HCT116 (cell line): ENCODE measurements around the gene ALX3.

Source experiments
- CEBPB ChIP-seq: IDR thresholded peaks from 2 replicates; pipeline ENCODE4 v1.6.1; 2012; ENCODE audit warnings: low read depth
- EGR1 ChIP-seq: IDR thresholded peaks from 2 replicates; pipeline ENCODE4 v1.6.1; 2012; ENCODE audit warnings: low read depth
- ELF1 ChIP-seq: IDR thresholded peaks from 2 replicates; pipeline ENCODE4 v1.6.1; 2012; ENCODE audit warnings: low read depth, borderline replicate concordance
- POLR2A ChIP-seq: IDR thresholded peaks from 2 replicates; pipeline ENCODE4 v1.7.0; 2011; ENCODE audit warnings: borderline replicate concordance; ENCODE audit not compliant: insufficient read depth, insufficient read length; ENCODE audit errors: extremely low read depth
- RAD21 ChIP-seq: IDR thresholded peaks from 2 replicates; pipeline ENCODE4 v1.6.1; 2012; ENCODE audit warnings: low read depth, mild to moderate bottlenecking
- ZNF274 ChIP-seq: fragments of 200-500 bp; sonication (Bioruptor generic); IDR thresholded peaks from 2 replicates; pipeline ENCODE4 v1.6.1; 2014; ENCODE audit warnings: mild to moderate bottlenecking, low read depth, low read length, inconsistent platforms
- TF ChIP-seq, protein P1 (sequence below), 3 experiments: fragments of 200-600 bp in 1 of 3; sonication (generic) in 1 of 3; IDR thresholded peaks in 2 of 3; conservative IDR thresholded peaks in 1 of 3; 2 replicates each; pipeline ENCODE4 v1.5.1; 2012 to 2017; ENCODE audit warnings: low read depth in 2 of 3, low read length in 2 of 3, antibody characterized with exemption in 1 of 3, borderline replicate concordance in 1 of 3, control low read depth in 1 of 3, mild to moderate bottlenecking in 1 of 3, mixed read lengths in 1 of 3, mixed run types in 1 of 3, moderate library complexity in 1 of 3; ENCODE audit not compliant: insufficient read depth in 1 of 3
- TF ChIP-seq, protein P2 (sequence below): IDR thresholded peaks from 2 replicates; pipeline ENCODE4 v1.6.1; 2012
- TF ChIP-seq, protein P3 (sequence below): IDR thresholded peaks from 2 replicates; pipeline ENCODE4 v1.6.1; 2012

GRCh38 chr1:110012100-110012780, 58.2 kb downstream of the ALX3 start:
- TF ChIP-seq ZNF274, result no peak
- TF ChIP-seq POLR2A, result no peak
- no peak for TF ChIP-seq ELF1
- TF ChIP-seq, protein P1, sequence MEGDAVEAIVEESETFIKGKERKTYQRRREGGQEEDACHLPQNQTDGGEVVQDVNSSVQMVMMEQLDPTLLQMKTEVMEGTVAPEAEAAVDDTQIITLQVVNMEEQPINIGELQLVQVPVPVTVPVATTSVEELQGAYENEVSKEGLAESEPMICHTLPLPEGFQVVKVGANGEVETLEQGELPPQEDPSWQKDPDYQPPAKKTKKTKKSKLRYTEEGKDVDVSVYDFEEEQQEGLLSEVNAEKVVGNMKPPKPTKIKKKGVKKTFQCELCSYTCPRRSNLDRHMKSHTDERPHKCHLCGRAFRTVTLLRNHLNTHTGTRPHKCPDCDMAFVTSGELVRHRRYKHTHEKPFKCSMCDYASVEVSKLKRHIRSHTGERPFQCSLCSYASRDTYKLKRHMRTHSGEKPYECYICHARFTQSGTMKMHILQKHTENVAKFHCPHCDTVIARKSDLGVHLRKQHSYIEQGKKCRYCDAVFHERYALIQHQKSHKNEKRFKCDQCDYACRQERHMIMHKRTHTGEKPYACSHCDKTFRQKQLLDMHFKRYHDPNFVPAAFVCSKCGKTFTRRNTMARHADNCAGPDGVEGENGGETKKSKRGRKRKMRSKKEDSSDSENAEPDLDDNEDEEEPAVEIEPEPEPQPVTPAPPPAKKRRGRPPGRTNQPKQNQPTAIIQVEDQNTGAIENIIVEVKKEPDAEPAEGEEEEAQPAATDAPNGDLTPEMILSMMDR (IDR thresholded peaks at IDR 0.05 in 2 of 3, conservative IDR thresholded peaks at IDR 0.05 in 1 of 3; ENCODE audit: borderline replicate concordance in 1 of 3, insufficient read depth in 1 of 3, low read depth in 2 of 3, low read length in 2 of 3), result no peak
- TF ChIP-seq CEBPB, result no peak
- TF ChIP-seq, protein P2, sequence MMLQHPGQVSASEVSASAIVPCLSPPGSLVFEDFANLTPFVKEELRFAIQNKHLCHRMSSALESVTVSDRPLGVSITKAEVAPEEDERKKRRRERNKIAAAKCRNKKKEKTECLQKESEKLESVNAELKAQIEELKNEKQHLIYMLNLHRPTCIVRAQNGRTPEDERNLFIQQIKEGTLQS, result no peak
- TF ChIP-seq, protein P3, sequence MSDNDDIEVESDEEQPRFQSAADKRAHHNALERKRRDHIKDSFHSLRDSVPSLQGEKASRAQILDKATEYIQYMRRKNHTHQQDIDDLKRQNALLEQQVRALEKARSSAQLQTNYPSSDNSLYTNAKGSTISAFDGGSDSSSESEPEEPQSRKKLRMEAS, result no peak
- no peak for TF ChIP-seq EGR1
- TF ChIP-seq RAD21, result no peak
